SU-DHL-6 (cell line): Measurements from ENCODE around the gene SERPINA3.
"Not testable (repeated sequence)": the region's sequence is repeated elsewhere in the genome, so short reads cannot be mapped to it uniquely, and the experiment has no call there.

Experiments used
- H2AFZ ChIP-seq: fragments of 200-600 bp; sonication (generic); 2 replicates; pipeline ENCODE4 v1.6.1; 2014; ENCODE audit warnings: low read depth, mild to moderate bottlenecking, moderate library complexity, mixed read lengths, antibody characterized with exemption, low read length; ENCODE audit not compliant: severe bottlenecking
- H3F3A ChIP-seq: fragments of 200-600 bp; shearing (Covaris generic); 2 replicates; pipeline ENCODE4 v1.6.0; 2016; ENCODE audit warnings: antibody characterized with exemption, mild to moderate bottlenecking; ENCODE audit not compliant: insufficient read depth
- H3K27ac ChIP-seq: fragments of 200-600 bp; sonication (generic); 2 replicates; pipeline ENCODE4 v1.5.1; 2016; ENCODE audit warnings: low read depth, mild to moderate bottlenecking, low read length, moderate library complexity, mixed read lengths
- H3K27me3 ChIP-seq: fragments of 200-600 bp; sonication (generic), shearing (Covaris generic); 2 replicates; pipeline ENCODE4 v1.6.0; 2014; ENCODE audit warnings: mild to moderate bottlenecking, low read length
- H3K36me3 ChIP-seq: fragments of 200-600 bp; sonication (generic); 2 replicates; pipeline ENCODE4 v1.6.1; 2014; ENCODE audit warnings: mild to moderate bottlenecking, low read length, mixed read lengths
- H3K4me2 ChIP-seq: fragments of 300-600, 200-600 bp; shearing (Covaris generic), sonication (generic); 2 replicates; pipeline ENCODE4 v1.6.0; 2014; ENCODE audit warnings: low read length, low read depth, mild to moderate bottlenecking; ENCODE audit not compliant: poor library complexity, severe bottlenecking
- H3K4me3 ChIP-seq: fragments of 200-600 bp; sonication (generic); 2 replicates; pipeline ENCODE4 v1.5.1; 2014; ENCODE audit warnings: antibody characterized with exemption, low read length, mild to moderate bottlenecking, mixed read lengths; ENCODE audit not compliant: insufficient read depth, poor library complexity, severe bottlenecking
- H3K79me2 ChIP-seq: fragments of 200-600 bp; sonication (generic); 2 replicates; pipeline ENCODE4 v1.6.1; 2014; ENCODE audit warnings: mild to moderate bottlenecking, low read length, moderate library complexity; ENCODE audit not compliant: insufficient read depth
- H3K9ac ChIP-seq: fragments of 200-600 bp; sonication (generic); 2 replicates; pipeline ENCODE4 v1.7.0; 2014; ENCODE audit warnings: mild to moderate bottlenecking, low read length
- H3K9me2 ChIP-seq: fragments of 200-600 bp; sonication (generic); replicated peaks from 2 replicates; pipeline ENCODE4 v1.6.1; 2014; ENCODE audit warnings: low read length; ENCODE audit not compliant: insufficient read depth
- H3K9me3 ChIP-seq: fragments of 200-600 bp; sonication (generic); 2 replicates; pipeline ENCODE4 v1.6.1; 2014; ENCODE audit warnings: low read length, mixed read lengths; ENCODE audit not compliant: insufficient read depth
- H4K20me1 ChIP-seq: fragments of 200-600 bp; sonication (generic); 2 replicates; pipeline ENCODE4 v1.6.1; 2014; ENCODE audit warnings: low read depth, mild to moderate bottlenecking, antibody characterized with exemption, low read length, moderate library complexity, mixed read lengths
- EZH2phosphoT487 ChIP-seq: fragments of 200-600 bp; sonication (generic), shearing (Covaris generic); conservative IDR thresholded peaks from 2 replicates; pipeline ENCODE4 v1.6.1; 2018; ENCODE audit warnings: mild to moderate bottlenecking, antibody characterized with exemption, low read length, moderate library complexity, mixed read lengths
- TF ChIP-seq, protein P1 (sequence below): fragments of 200-600 bp; sonication (generic); IDR thresholded peaks from one replicate; pipeline ENCODE4 v1.5.1; 2017; ENCODE audit warnings: antibody characterized with exemption, mild to moderate bottlenecking, low read length, moderate library complexity; ENCODE audit not compliant: insufficient read depth, poor library complexity, severe bottlenecking

The SERPINA3 gene

GRCh38 chr14:94601884-94602391 is 10.3 kb upstream of the SERPINA3 start:
- no peak overlapping the region for H3K27ac ChIP-seq
- TF ChIP-seq, protein P1, sequence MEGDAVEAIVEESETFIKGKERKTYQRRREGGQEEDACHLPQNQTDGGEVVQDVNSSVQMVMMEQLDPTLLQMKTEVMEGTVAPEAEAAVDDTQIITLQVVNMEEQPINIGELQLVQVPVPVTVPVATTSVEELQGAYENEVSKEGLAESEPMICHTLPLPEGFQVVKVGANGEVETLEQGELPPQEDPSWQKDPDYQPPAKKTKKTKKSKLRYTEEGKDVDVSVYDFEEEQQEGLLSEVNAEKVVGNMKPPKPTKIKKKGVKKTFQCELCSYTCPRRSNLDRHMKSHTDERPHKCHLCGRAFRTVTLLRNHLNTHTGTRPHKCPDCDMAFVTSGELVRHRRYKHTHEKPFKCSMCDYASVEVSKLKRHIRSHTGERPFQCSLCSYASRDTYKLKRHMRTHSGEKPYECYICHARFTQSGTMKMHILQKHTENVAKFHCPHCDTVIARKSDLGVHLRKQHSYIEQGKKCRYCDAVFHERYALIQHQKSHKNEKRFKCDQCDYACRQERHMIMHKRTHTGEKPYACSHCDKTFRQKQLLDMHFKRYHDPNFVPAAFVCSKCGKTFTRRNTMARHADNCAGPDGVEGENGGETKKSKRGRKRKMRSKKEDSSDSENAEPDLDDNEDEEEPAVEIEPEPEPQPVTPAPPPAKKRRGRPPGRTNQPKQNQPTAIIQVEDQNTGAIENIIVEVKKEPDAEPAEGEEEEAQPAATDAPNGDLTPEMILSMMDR, result no peak
- TF ChIP-seq EZH2phosphoT487, result no peak
- no peaks in the 10 kb centered on the region for H3K9me3 ChIP-seq
- 0 out of 2 replicates have a peak, but pooled peaks cover 3% of the 10 kb centered on the region for H3K27me3 ChIP-seq
- no peaks in the 10 kb centered on the region for H3K9me2 ChIP-seq
- no peaks in the 10 kb centered on the region for H3K36me3 ChIP-seq
- no peak overlapping the region for H2AFZ ChIP-seq
- H3K4me3 ChIP-seq, result no peak overlapping the region
- H3K9ac ChIP-seq, result no peak overlapping the region
- H3F3A ChIP-seq, result no peaks in the 10 kb centered on the region
- no peaks in the 10 kb centered on the region for H4K20me1 ChIP-seq
- H3K79me2 ChIP-seq, result no peaks in the 10 kb centered on the region
- H3K4me2 ChIP-seq, result no peak overlapping the region

DNA sequence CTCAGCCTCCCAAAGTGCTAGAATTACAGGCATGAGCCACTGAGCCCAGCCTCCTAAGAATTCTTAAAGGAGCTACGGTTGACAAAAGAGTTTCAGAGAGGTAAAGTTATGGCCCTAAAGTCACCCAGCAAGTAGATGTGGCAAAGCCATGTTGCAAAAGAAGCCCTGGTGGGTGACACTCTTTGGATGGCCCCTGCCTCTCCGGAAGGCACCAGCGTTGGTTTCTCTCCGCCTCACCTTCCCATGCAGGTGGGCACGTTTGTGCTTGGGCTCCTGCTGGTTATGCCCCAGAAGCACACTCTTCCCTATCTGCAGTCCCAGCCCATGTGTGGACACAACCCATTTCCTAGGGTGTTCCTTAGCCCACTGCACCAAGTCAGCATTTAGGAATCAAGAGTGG is 9.5 kb upstream of the SERPINA3 start:
- H3K4me2 ChIP-seq, result no peak overlapping the region
- H3F3A ChIP-seq, result no peaks in the 10 kb centered on the region
- no peaks in the 10 kb centered on the region for H3K79me2 ChIP-seq
- H4K20me1 ChIP-seq, result no peaks in the 10 kb centered on the region
- H3K36me3 ChIP-seq, result no peaks in the 10 kb centered on the region
- no peak overlapping the region for H2AFZ ChIP-seq
- no peak for TF ChIP-seq EZH2phosphoT487
- TF ChIP-seq, protein P1, result no peak
- no peaks in the 10 kb centered on the region for H3K9me2 ChIP-seq
- no peak overlapping the region for H3K4me3 ChIP-seq
- H3K27ac ChIP-seq, result no peak overlapping the region
- H3K9ac ChIP-seq, result no peak overlapping the region
- H3K9me3 ChIP-seq, result no peaks in the 10 kb centered on the region
- H3K27me3 ChIP-seq, result 0 out of 2 replicates have a peak, but pooled peaks cover 4% of the 10 kb centered on the region

DNA sequence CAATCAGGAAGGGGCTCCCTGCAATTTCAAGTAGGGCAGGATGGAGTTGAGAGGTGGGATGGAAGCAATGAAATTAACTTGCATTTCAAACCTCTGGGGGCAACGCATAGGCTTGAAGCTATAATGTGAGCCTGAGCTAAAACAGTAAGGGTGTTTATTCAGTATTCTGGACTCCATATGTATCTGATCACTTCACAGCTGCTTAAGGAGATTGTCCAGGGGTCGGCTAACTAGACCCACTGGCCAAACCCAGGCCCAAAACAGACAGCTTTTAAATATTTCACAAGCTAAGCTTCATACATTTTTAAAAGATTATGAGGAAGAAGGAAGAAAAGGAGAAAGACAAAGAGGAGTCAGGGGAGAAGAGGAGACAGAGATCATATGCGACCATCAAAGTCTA is 6.8 kb upstream of the SERPINA3 start:
- H4K20me1 ChIP-seq, result no peaks in the 10 kb centered on the region
- H2AFZ ChIP-seq, result no peak overlapping the region
- H3K9me2 ChIP-seq, result no peaks in the 10 kb centered on the region
- TF ChIP-seq, protein P1, result no peak
- TF ChIP-seq EZH2phosphoT487, result no peak
- H3K4me3 ChIP-seq, result no peak overlapping the region
- no peaks in the 10 kb centered on the region for H3K36me3 ChIP-seq
- H3F3A ChIP-seq, result no peaks in the 10 kb centered on the region
- no peak overlapping the region for H3K27ac ChIP-seq
- no peak overlapping the region for H3K4me2 ChIP-seq
- no peaks in the 10 kb centered on the region for H3K9me3 ChIP-seq
- H3K79me2 ChIP-seq, result no peaks in the 10 kb centered on the region
- H3K27me3 ChIP-seq, result 0 out of 2 replicates have a peak, but pooled peaks cover 4% of the 10 kb centered on the region
- no peak overlapping the region for H3K9ac ChIP-seq

GRCh38 chr14:94608966-94609365 is 3.2 kb upstream of the SERPINA3 start:
- not testable (repeated sequence) for H3K9me2 ChIP-seq, H3F3A ChIP-seq, H3K9me3 ChIP-seq, H3K4me3 ChIP-seq, H3K36me3 ChIP-seq, H3K27me3 ChIP-seq, H3K27ac ChIP-seq, H3K9ac ChIP-seq, H3K4me2 ChIP-seq, H3K79me2 ChIP-seq, H4K20me1 ChIP-seq, H2AFZ ChIP-seq
